ENCODE measurements around the gene PARN.

Gene PARN

DNA sequence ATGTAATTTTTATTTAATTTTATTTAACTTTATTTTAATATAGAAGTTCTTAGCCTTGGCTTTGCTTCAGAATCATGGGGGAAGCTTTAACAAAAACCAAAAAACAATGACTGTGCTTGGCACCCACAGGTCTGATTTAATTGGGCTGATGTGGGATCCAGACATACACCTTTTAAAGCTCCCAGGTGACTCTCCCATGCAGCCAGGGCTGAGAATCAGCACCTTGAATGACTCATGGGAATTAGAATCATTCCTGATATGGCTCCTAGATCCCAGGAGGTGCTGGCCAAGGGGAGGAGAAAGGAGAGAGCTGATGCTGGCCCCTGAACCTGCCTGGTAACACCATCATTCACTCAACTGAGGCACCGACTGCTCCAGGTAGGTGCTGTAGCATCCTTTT, 240.7 kb downstream of the PARN start:
- no peak for TF ChIP-seq EZH2phosphoT487 (IDR thresholded peaks at IDR 0.05; ENCODE audit: borderline replicate concordance, low read length)
- TF ChIP-seq, protein P1, sequence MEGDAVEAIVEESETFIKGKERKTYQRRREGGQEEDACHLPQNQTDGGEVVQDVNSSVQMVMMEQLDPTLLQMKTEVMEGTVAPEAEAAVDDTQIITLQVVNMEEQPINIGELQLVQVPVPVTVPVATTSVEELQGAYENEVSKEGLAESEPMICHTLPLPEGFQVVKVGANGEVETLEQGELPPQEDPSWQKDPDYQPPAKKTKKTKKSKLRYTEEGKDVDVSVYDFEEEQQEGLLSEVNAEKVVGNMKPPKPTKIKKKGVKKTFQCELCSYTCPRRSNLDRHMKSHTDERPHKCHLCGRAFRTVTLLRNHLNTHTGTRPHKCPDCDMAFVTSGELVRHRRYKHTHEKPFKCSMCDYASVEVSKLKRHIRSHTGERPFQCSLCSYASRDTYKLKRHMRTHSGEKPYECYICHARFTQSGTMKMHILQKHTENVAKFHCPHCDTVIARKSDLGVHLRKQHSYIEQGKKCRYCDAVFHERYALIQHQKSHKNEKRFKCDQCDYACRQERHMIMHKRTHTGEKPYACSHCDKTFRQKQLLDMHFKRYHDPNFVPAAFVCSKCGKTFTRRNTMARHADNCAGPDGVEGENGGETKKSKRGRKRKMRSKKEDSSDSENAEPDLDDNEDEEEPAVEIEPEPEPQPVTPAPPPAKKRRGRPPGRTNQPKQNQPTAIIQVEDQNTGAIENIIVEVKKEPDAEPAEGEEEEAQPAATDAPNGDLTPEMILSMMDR (IDR thresholded peaks at IDR 0.05; ENCODE audit: low read depth, low read length, poor library complexity, severe bottlenecking): no peak
- Histone ChIP-seq H3K4me1 (ENCODE audit: control insufficient read depth, low read length) (no peaks in the 10 kb centered on the region), H3K9me2 (replicated peaks; ENCODE audit: control insufficient read depth, low read length) (no peaks in the 10 kb centered on the region), H4K20me1 (ENCODE audit: control insufficient read depth, insufficient read depth, low read depth, low read length) (no peaks in the 10 kb centered on the region), H3K4me2 (ENCODE audit: low read length) (no peak overlapping the region), H3K9me3 (ENCODE audit: control insufficient read depth, insufficient read depth, low read length) (no peaks in the 10 kb centered on the region), H3F3A (ENCODE audit: control insufficient read depth, insufficient read depth) (no peaks in the 10 kb centered on the region), H3K27ac (ENCODE audit: low read depth, low read length) (no peak overlapping the region), H3K79me2 (ENCODE audit: control insufficient read depth, low read length) (no peaks in the 10 kb centered on the region), H3K36me3 (ENCODE audit: control insufficient read depth, low read length) (no peaks in the 10 kb centered on the region), H3K4me3 (ENCODE audit: low read length) (no peak overlapping the region), H3K27me3 (ENCODE audit: control insufficient read depth, low read length) (no peaks in the 10 kb centered on the region)

DNA sequence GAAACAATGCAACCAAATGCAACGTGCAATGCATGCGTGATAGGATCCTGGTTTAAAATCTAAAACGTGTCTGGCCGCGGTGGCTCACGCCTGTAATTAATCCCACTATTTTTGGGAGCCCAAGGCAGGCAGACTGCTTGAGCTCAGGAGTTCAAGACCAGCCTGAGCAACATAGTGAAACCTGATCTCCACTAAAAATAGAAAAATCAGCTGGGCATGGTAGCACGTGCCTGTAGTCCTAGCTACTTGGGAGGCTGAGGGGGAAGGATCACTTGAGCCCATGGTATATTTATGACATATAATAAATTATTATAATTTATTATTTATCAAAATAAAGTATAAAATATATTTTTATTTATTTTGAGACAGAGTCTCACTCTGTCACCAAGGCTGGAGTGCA, 241.8 kb downstream of the PARN start:
- Histone ChIP-seq H3K79me2 (ENCODE audit: control insufficient read depth, low read length) (no peaks in the 10 kb centered on the region), H3K36me3 (ENCODE audit: control insufficient read depth, low read length) (no peaks in the 10 kb centered on the region), H3K9me2 (replicated peaks; ENCODE audit: control insufficient read depth, low read length) (no peaks in the 10 kb centered on the region), H3K27me3 (ENCODE audit: control insufficient read depth, low read length) (no peaks in the 10 kb centered on the region), H3F3A (ENCODE audit: control insufficient read depth, insufficient read depth) (no peaks in the 10 kb centered on the region), H3K27ac (ENCODE audit: low read depth, low read length) (no peak overlapping the region), H3K4me1 (ENCODE audit: control insufficient read depth, low read length) (no peaks in the 10 kb centered on the region), H3K4me2 (ENCODE audit: low read length) (no peak overlapping the region), H4K20me1 (ENCODE audit: control insufficient read depth, insufficient read depth, low read depth, low read length) (no peaks in the 10 kb centered on the region), H3K9me3 (ENCODE audit: control insufficient read depth, insufficient read depth, low read length) (no peaks in the 10 kb centered on the region), H3K4me3 (ENCODE audit: low read length) (no peak overlapping the region)
- no peak for TF ChIP-seq EZH2phosphoT487 (IDR thresholded peaks at IDR 0.05; ENCODE audit: borderline replicate concordance, low read length)
- TF ChIP-seq, protein P1 (IDR thresholded peaks at IDR 0.05; ENCODE audit: low read depth, low read length, poor library complexity, severe bottlenecking): no peak

DNA sequence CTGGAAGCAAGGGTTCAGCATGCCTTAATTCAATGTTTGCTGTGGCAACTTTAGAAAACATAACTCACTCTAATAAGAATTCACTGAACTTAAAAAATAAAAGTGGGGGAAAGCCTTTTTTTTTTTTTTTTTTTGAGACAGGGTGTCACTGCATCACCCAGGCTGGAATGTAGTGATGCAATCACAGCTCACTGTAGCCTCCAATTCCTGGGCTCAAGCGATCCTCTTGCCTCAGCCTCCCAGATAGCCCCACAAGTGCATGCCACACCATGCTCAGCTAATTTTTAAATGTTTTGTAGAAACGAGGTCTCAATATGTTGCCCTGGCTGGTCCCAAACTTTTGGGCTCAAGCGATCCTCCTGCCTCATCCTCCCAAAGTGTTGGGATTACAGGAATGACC, 243.9 kb downstream of the PARN start:
- Histone ChIP-seq H3K36me3 (ENCODE audit: control insufficient read depth, low read length) (no peaks in the 10 kb centered on the region), H3K4me3 (ENCODE audit: low read length) (no peak overlapping the region), H4K20me1 (ENCODE audit: control insufficient read depth, insufficient read depth, low read depth, low read length) (no peaks in the 10 kb centered on the region), H3K4me2 (ENCODE audit: low read length) (no peak overlapping the region), H3K9me2 (replicated peaks; ENCODE audit: control insufficient read depth, low read length) (no peaks in the 10 kb centered on the region), H3F3A (ENCODE audit: control insufficient read depth, insufficient read depth) (no peaks in the 10 kb centered on the region), H3K27me3 (ENCODE audit: control insufficient read depth, low read length) (no peaks in the 10 kb centered on the region), H3K27ac (ENCODE audit: low read depth, low read length) (no peak overlapping the region), H3K79me2 (ENCODE audit: control insufficient read depth, low read length) (no peaks in the 10 kb centered on the region), H3K4me1 (ENCODE audit: control insufficient read depth, low read length) (no peaks in the 10 kb centered on the region), H3K9me3 (ENCODE audit: control insufficient read depth, insufficient read depth, low read length) (no peaks in the 10 kb centered on the region)
- TF ChIP-seq EZH2phosphoT487 (IDR thresholded peaks at IDR 0.05; ENCODE audit: borderline replicate concordance, low read length): no peak
- TF ChIP-seq, protein P1 (IDR thresholded peaks at IDR 0.05; ENCODE audit: low read depth, low read length, poor library complexity, severe bottlenecking): no peak

Measured in DOHH2 (cell line).